GM19467 (cell line): ENCODE results near the gene VPS41.
"Not testable (repeated sequence)": the region's sequence is repeated elsewhere in the genome, so short reads cannot be mapped to it uniquely, and the experiment has no call there.

Experiments
- ATAC-seq: cut with Tn5 transposase; IDR thresholded peaks from one replicate; pipeline ENCODE4 v1.9.1; 2021; ENCODE audit warnings: mild to moderate bottlenecking, moderate library complexity; ENCODE audit not compliant: unreplicated experiment

VPS41 gene

DNA sequence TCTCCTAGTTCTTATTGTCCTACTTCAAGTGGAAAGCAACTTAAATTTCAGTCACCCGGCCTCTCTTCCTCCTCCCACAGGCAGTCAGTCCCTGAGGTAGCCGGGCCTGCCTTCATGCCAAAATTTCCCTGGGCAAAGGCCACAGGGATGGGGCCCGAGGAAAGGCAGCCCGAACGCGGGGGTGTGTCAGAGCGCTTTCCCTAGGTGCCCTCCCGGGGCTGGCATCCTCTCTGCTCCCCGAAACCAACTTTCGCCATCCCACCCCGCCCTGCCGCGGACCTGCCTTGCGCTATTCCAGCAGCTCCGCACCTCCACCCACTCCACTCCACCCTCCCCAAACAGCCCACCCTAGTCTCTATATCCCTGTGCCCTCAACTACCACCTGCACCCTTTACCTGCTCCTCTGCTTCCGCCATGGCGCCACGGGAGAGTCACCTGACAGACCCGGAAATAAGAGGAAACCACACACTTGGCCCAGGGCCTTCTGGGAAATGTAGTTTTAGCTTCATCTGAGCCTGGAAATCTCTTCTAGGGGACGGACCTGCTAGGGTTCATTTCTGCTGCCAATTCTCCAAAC lies at the start of gene VPS41:
Gene VPS41, minus strand, starts transcription at position 433 of the 577 bp plus-strand sequence. Its CDS starts 17 bp downstream, at position 416.
- ATAC-seq: peak; percentile 99

DNA sequence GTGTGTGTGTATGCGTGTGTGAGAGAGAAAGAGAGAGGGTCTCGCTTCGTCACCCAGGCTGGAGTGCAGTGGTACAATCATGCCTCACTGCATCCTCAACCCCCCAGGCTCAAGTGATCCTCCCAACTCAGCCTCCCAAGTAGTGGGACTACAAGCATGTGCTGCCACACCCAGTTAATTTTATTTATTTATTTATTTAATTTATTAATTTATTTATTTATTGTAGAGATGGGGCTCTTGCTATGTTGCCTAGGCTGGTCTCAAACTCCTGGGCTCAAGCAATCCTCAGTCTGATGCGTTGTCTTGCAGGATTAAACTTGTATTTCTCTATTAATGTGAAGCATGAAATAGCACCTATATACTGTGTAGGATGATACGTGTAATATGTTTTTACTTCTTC lies 46.9 kb upstream of the VPS41 start:
- ATAC-seq: no peak

DNA sequence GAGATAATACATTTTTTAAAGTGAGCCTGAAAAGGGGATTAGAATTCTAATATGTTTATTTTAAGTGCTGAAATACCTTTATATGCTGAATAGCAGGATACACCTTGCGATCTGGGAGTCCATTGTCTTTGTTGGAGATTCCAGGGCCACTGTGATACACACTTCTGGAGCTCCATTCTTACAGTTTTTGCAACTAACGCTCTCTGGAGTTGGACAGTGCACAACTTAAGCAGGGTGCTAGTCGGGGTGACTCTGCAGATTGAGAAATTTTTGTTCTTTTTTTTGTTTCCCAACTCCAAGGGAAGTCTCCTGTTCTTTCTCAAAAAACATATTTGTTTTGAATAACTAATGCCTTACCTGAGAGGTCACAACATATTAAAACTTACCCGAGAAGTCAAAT lies 45.0 kb upstream of the VPS41 start:
- ATAC-seq: no peak

DNA sequence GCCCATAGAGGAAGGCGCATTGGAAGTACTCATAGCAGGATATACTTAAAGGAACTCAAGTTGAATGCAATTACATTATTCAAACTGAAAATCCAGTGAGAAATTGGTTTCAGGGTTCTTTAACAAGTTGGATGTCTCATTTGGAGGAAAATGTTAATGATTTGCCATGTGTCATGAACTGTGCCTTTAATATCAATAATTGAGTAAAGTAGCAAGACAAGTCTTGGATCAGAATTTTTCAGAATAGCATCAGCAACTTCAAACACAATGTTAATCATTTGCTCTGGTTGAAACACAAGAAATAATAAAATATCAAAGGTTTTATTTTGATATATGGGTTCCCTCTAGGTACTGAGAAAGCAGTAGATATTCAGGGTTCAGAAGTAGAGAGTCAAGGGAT lies 44.2 kb upstream of the VPS41 start:
- no peak for ATAC-seq

DNA sequence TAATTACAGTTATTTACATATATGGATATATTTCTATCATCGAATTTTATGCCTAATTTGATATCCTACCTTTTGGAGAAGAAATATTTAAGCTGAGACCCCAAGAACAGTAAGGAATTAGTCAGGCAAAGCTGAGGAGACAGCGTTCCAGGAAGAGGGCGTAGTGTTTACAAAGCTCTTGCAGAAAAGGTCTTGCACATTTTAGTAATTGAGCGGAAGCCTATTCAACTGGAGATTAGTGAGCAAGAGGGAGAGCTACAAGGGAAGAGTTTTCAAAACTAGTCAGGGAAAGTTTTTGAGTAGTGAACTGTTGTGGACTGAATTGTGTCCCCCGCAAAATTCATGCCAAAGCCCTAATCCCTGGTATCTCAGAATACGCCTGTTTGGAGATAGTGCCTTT lies 42.2 kb upstream of the VPS41 start:
- ATAC-seq: no peak

DNA sequence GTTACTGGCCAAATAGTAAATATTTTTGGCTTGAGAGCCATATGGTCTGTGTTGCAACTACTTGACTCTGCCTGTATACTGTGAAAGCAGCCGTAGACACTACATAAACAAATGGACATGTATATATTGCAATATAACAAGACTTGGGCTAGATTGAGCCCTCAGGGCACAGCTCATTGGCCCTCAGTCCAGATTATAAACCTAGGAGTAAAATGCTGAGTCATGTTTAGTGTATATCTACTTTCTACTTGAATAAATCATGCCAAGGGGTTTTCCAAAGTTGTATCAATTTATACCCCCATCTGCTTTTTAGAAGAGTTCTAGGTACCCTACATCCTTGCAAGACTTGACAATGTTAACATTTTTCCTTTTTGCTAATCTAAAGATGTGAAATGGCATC lies 41.3 kb upstream of the VPS41 start:
- no peak for ATAC-seq

DNA sequence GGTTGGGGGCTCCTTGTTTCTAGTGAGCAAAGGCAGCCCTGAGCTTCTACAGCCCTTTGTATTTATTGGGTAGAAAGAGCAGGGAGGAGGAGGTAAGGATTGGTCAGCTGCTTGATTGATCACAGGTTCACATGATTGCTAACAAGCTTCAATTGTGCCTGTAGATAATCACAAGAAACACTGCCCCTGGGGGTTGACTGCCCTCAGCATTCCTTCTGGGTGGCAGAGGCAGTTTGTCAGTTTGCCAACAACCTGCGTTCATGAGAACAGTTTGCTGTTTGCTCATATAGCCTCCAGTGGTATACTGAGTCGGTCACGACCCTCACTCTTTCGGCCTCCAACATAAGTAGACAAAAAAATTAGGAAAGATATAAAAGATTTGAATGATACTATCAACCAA lies 38.5 kb upstream of the VPS41 start:
- ATAC-seq: not testable (repeated sequence)

DNA sequence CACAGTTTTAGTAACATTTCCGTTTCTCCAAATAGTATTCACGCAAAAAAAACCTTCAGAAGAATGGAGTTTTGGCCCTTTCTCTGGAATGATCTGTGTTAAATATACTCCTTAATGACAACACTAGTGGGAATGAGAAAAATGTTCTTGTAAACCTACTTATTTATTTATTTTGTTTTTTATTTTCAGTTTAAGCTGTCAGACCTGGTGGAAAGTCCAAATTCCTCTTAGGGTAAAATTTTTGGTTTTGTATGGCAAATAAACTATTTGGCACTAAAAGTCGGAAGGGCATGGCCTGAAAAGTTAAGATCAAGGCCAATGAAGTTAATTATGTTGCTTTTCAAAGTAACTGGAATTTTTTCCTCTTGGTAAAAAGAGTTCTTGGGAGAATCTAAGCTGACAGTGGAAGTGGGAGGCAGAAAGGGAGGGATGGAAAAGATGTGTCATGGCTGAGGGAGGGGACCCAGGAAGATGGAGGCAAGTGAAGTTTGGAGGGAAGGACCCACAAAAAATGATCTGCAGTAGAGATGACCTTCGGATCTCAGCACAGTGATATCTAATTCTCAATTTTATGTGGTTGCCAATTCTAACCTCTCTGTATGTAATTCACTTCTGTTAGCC lies 33.5 kb upstream of the VPS41 start:
- ATAC-seq: no peak

DNA sequence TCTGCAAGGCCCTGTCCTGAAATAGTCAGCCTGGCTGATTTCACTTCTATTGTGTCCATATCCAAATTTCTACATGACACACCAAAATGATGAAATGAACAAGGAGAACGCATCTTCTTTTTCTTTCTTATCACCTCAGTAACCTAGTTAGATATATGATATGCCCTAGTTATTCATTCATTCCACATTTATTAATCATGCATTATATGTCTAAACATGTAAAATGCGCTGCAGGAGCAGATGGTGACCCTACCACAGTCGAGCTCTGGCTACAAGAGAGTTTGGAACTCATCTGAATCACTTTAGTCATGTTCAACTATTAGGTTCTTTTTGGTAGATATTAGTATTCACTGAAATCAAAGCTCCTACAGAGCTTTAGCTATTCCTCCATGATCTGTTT lies 31.8 kb upstream of the VPS41 start:
- ATAC-seq: no peak

DNA sequence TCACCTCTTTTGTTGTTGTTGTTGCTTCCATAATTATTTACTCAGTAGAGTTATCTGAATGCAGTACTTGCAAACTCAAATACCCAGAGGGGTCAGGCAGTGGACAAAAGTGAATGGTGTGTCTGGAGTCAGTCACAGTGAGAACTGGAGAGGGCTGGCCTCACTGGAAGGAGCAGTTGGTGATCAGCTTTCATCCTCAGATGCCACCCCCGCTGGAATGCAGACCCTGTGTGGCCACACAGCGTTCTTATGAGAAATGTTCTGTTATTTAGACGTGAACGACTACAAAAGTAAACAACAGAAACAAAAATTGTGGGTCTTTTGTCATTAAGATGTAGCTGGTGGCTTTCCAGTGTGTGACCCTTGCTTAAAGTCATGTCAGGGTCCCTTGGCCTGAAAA lies 29.6 kb upstream of the VPS41 start:
- no peak for ATAC-seq

DNA sequence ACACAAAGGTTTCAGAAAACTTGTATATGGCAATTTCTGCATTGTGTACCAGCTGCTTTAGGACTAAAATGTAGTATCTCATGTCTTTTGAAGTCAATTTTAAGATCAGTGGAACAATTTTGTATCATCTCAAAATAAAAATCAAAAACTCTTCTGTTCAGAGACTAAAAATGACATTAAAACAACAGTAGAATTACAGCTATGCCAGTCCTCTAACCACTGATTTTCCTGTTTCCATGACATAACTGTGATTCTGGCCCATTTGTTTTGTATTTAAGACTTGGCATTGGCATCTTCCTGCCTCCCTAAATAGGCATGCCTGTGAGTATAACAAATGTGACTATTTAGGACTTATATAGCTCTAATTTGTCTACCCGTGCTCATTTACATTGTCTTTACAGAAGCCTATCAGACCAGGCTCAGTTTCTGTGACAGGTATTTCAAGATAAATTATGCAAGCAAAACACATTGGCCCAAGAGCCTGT lies 29.1 kb upstream of the VPS41 start:
- ATAC-seq: no peak

DNA sequence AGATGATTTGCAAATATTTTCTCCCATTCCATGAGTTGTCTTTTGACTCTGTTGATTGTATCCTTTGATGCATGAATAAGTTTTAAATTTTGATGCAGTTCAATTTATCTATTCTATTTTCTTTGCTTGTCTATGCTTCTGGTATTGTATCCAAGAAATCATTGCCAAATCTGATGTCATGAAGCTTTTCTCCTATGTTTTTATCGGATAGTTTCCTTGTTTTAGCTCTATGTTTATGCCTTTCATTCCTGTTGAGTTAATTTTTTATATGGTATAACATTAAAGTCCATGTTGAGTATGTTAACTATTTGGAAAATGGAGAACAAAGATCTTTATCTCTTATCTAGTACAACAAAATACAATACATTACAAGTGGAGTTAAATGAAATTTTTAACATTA lies 27.6 kb upstream of the VPS41 start:
- no peak for ATAC-seq

DNA sequence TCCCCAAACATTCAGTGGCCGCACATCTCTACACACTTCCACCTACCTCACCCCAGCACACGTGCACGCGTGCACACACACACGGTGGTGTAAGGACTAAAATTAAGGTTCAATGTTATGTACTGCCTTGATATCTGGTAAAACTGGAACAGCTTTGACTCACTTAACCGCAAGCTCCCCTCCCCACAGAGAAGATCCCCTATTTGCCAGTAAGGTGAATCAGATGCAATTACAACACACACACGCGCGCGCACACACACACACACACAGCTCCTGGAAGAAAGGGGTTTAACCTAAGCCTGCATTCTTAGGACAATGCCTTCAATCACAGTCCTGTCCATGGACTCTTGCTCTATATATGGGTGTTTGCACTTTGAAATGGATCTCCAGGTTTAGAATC lies 25.5 kb upstream of the VPS41 start:
- no peak for ATAC-seq

DNA sequence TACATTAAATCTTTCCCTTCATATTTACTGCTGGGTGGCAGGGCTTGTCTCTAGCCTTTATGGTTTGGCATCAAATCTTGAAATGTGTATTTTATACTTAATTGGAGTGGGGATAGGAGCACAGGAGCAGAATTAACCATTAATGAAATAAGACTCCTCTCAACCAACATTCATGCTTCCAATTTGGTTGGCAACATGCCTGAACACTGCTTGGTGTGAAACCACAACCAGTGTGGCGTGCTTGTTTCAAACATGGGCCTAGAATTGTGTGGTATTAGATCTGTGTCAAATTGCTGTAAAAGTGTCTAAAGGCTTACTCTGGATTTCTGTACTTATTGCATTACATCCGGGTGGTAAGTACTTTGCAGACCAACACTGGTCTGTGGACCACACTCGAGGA lies 25.1 kb upstream of the VPS41 start:
- ATAC-seq: no peak

DNA sequence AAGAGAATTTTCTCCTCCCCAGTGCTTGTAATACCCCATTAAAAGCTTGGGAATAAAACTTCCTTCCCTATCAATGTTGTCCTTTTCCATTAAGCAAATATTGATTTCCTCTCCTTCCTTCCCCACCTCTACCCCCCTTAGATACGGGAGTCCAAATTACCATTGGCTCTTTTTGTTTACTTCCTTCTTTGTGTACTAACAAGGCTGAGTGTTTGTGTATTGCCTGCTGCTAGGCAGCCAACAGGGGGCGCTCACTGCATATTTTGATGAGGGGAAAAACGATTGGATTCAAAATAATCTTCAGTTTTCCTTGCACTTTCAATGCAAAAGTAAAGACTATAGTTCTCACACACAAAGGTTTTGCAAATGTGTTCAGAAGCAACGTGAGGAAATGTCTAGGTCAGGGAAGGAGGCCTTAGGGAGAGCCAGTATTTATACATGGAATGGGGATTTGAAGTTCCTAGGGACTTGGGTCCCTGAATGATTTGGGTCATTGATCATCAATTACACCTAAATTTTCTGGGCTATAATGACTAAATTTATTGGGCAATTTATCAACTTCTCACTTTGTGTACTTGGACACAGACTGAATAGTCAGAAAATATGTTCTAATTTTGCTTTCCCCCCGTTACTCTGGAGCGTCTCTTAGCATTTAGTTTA lies 23.6 kb upstream of the VPS41 start:
- peak; percentile 69 for ATAC-seq

DNA sequence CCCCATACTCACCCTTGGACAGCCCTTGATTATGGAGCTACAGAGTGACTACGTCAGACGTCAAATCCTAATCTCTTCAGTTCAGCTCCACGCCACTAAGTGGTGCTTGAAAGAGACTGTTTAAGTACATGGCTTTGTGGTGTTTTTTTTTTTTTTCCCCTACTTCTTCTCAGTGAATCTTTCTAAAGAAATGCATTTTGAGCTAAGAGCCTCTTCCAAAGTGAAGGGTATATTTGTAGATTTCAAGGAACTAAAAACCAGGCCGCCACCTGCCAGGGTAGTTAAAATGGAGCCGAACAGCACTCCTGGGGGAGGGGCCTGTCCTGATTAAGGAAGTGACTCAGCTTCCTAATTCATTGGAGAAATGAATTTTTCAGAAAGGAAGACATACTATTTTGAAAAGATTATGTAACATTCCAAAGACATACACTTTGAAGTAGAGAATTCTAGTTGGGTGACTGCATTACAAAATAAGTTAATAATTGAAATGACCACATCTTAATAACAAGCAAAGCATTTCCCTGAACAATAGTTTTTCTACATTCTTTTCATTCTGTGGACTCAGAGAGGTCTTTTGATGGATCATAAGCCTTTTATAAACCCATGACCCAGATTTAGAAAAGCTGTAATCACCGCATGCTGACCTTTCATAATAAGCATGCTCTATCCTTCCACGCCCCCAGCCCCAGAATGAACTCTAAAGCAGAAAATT lies 20.6 kb upstream of the VPS41 start:
- no peak for ATAC-seq

DNA sequence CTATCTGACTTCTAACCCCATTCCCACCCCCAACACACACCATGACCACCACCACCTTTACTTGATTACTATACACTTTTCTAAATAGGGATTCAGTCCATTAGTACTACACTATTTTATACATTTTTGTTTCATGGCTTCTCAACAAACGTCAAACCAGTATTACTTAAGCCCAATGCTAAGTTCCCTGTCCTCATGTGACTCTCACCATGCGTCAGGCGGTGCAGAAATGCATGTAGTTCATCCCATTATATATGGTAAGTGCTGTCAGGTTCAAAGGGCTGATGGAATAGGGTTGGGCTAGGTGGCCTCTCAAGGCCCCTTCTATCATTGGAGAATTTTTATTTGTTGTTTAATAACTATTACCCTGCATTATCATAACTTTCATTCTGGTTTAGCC lies 19.5 kb upstream of the VPS41 start:
- ATAC-seq: no peak

DNA sequence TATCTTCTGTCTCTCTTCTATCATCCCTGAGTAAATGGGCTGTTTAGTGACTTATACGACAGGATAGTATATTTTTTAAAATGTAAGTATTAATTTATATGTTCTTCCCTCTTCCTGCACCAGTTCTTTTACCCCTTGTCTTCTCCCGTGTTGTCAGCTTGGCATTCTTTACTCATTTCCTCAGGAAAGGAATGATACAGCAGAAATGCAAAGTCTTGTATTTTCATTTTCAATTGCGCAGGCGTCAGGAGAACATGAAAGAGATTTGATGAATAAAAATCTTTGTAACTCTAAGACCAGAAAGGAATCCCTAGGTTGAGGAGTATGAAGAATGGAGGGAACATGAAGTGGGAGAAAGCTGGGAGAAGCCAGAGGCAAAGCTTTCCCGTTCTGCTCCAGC lies 18.8 kb upstream of the VPS41 start:
- ATAC-seq: no peak

DNA sequence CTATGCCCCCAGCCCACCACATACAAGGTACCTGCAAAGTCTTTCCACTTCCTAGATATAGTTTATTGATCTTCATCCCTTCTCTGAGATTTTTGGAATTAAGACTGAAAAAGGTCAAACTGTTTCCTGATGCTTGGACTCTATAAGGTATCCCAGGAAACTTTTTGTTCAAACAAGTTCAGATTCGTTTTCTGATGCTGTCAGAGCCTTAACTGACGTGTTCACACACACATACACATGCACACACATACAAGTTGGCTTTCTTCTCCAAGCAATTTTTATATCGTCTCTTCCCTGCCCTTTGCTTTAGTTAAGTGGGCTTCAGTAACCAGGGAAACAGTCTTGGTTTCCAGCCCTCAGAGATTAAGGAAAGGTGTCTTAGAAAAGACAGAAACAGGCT lies 11.7 kb upstream of the VPS41 start:
- ATAC-seq: no peak

DNA sequence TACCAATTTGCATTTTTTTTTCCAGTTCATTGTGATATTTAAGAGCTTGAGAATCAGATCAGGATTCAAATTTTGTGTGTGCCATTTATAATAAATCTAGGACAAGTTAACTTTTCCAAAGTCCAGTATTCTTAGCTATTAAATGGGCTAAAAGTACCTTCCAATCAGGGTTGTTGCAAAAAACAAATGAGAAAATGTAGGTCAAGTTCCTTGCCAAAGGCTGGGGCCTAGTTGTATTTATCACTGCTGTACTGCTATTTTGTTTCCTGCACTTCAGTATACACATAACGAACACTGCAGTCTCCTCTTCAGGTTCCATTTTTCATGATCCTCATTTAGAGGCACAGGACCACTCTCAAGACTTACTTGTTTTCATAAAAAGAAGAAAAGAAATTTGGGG lies 7.4 kb upstream of the VPS41 start:
- no peak for ATAC-seq

DNA sequence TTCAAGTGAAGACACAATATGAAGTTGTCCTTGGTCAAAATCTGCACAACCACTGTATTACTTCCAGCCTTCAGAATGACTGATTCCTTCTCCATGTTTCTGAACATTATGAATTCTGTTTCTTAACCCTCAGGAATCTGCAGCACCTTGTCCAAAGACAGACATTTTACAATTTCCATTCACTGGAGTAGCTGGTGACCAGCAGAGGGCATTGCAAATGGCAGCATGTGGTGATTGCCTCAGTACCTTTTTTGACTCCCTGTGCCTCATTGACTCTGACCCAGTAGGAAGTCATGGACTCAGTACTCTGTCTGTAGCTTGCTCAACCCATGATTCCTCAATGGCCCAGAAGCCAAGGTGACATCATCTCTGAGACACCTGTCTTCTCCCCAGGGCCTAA lies 879 bp upstream of the VPS41 start:
- ATAC-seq: no peak

DNA sequence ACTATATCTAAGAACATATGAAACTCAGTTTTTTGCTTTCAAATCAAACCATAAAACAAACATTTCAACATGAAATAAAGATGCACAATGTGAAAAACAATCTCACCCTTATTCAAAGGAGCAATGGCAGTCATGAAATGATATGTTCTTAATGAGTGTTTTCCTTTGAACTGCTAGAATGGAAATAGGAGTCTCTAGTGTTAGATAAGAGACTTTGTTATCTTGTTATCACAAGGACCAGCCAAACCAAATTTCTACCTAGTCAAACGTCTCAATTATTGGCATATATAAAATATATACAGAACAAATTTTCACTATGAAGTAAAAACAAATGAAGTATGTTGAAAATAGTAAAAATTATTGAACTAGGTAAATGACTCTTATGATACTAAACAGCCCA lies 1.2 kb downstream of the VPS41 start:
- no peak for ATAC-seq
